Uterus (tissue), 2 donors: ENCODE data around the gene NXN.

Source experiments
- POLR2A ChIP-seq, 2 donors: fragments of 450-650 bp; IDR thresholded peaks; one replicate each; pipeline ENCODE4 v1.6.1; 2016; ENCODE audit warnings: antibody characterized with exemption in 2 of 2, mild to moderate bottlenecking in 1 of 2, moderate library complexity in 1 of 2
- TF ChIP-seq, protein P1 (sequence below), 4 experiments: fragments of 200-600 bp in 2 of 4; fragments of 450-650 bp in 2 of 4; sonication (generic) in 2 of 4; IDR thresholded peaks; one replicate each; pipeline ENCODE4 v1.5.1; 2016 to 2019; ENCODE audit warnings: antibody characterized with exemption in 4 of 4, mild to moderate bottlenecking in 2 of 4, moderate library complexity in 1 of 4

DNA sequence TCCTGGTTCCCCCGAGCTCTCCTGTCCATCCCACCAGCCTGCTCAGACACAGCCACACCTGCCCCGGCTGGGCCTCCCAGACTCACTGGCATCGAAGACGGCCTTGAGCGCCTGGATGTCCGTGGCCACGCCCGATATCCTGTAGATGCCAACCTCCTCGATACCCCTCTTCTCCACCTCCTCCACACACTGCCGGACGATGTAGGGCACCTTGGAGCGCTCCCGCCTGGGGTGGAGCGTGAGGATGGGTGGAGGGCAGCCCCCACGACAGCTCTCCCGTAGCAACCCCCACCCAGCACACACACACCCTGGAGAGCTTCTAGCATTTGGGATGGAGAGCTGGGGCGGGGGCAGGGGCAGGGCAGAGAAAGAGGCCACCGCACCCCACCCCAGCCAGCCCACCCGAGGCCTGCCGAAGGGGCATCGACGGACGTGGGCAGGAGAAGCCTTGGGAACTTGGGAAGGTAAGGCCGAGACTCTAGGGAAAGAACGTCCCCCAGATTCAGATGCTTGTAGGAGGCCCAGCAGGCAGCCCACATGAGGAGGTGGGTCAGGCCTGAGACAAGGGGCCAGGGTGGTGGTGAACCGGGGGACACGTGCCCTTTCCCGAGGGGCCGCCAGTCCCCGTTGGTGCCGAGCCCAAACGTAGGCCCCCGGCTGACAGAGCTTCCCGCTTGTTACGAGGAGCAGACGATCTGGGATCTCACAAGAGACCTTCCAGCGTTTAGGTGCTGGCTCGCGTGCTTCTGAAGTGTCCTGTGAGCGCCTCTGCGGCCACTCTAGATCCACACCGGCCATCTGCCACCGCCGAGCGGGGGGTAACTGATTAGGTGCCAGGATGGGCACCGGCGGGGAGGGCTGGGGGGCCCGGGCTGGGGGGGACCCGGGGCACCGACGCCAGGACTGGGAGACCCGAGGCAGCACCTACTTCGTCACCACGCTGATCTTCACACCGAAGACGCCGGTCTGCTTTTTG, 32.5 kb upstream of the NXN start:
- TF ChIP-seq, protein P1, sequence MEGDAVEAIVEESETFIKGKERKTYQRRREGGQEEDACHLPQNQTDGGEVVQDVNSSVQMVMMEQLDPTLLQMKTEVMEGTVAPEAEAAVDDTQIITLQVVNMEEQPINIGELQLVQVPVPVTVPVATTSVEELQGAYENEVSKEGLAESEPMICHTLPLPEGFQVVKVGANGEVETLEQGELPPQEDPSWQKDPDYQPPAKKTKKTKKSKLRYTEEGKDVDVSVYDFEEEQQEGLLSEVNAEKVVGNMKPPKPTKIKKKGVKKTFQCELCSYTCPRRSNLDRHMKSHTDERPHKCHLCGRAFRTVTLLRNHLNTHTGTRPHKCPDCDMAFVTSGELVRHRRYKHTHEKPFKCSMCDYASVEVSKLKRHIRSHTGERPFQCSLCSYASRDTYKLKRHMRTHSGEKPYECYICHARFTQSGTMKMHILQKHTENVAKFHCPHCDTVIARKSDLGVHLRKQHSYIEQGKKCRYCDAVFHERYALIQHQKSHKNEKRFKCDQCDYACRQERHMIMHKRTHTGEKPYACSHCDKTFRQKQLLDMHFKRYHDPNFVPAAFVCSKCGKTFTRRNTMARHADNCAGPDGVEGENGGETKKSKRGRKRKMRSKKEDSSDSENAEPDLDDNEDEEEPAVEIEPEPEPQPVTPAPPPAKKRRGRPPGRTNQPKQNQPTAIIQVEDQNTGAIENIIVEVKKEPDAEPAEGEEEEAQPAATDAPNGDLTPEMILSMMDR (IDR thresholded peaks at IDR 0.05): no peak
- no peak for TF ChIP-seq POLR2A (IDR thresholded peaks at IDR 0.05)
